Measurements from ENCODE around the gene TESK2. TPM values are rescaled to one million over a fixed set of nuclear protein-coding genes. Genes with fewer than 3 reads are reported as not detected.

Gene TESK2
- polyA plus RNA-seq, 1 of the 3 experiments (the other 2 are of a cell fraction), result 1.3 TPM

- no peak overlapping the region for H3K4me3 ChIP-seq (ENCODE audit: low read depth in 2 of 2, low read length in 1 of 2)
- no peaks in the 10 kb centered on the region for H3K4me1 ChIP-seq (ENCODE audit: control insufficient read depth in 1 of 2, insufficient read depth in 2 of 2, low read depth in 1 of 2, low read length in 1 of 2)
- H3K4me2 ChIP-seq, result no peak overlapping the region
- H3K27me3 ChIP-seq (ENCODE audit: insufficient read depth), result no peaks in the 10 kb centered on the region
- H3K36me3 ChIP-seq (replicated peaks in 1 of 2; ENCODE audit: control insufficient read depth in 1 of 2, insufficient read depth in 2 of 2, low read length in 1 of 2), result no peaks in the 10 kb centered on the region
- H3K9me3 ChIP-seq, result no peaks in the 10 kb centered on the region
- H4K20me1 ChIP-seq (ENCODE audit: insufficient read depth), result no peaks in the 10 kb centered on the region
- no peak overlapping the region for H3K9ac ChIP-seq
- DNase-seq, result no peak
- ChIA-PET CTCF (interaction anchor here (0.9 to 1.7 kb wide), 3 partner anchors 10 to 255 kb away, joined by 3 to 6 read pairs (median 3); no protein-coding TSS in a partner anchor), POLR2A (interaction anchor here (1.5 kb wide), 1 partner anchor 514 kb away, joined by 3 read pairs; the partner anchor contains the start of gene PLK3)
- TF ChIP-seq RXRA (IDR thresholded peaks at IDR 0.05; ENCODE audit: borderline replicate concordance, low read depth) (no peak), MXI1 (IDR thresholded peaks at IDR 0.05; ENCODE audit: low read depth, low read length) (no peak), GABPA (IDR thresholded peaks at IDR 0.05; ENCODE audit: low read depth) (no peak), NFIC (IDR thresholded peaks at IDR 0.05; ENCODE audit: borderline replicate concordance) (no peak), SIN3A (IDR thresholded peaks at IDR 0.05; ENCODE audit: borderline replicate concordance, low read depth, low read length) (no peak), TAF1 (IDR thresholded peaks at IDR 0.05; ENCODE audit: borderline replicate concordance, low read depth, low read length) (no peak), RFX5 (IDR thresholded peaks at IDR 0.05; ENCODE audit: low read length) (no peak), EP300 (IDR thresholded peaks at IDR 0.05; ENCODE audit: borderline replicate concordance in 1 of 2, low read depth in 1 of 2, low read length in 1 of 2) (no peak), REST (IDR thresholded peaks at IDR 0.05; ENCODE audit: low read depth, low read length) (no peak), JUND (IDR thresholded peaks at IDR 0.05) (no peak), FOXM1 (IDR thresholded peaks at IDR 0.05; ENCODE audit: low read depth) (no peak), POLR2AphosphoS5 (IDR thresholded peaks at IDR 0.05; ENCODE audit: low read depth, low read length) (no peak), RAD21 (IDR thresholded peaks at IDR 0.05; ENCODE audit: low read length) (no peak), RCOR1 (IDR thresholded peaks at IDR 0.05; ENCODE audit: low read length) (no peak), EZH2phosphoT487 (IDR thresholded peaks at IDR 0.05; ENCODE audit: borderline replicate concordance, low read depth) (no peak), FOSL2 (IDR thresholded peaks at IDR 0.05; ENCODE audit: borderline replicate concordance, low read depth) (no peak)
- TF ChIP-seq, protein P1, sequence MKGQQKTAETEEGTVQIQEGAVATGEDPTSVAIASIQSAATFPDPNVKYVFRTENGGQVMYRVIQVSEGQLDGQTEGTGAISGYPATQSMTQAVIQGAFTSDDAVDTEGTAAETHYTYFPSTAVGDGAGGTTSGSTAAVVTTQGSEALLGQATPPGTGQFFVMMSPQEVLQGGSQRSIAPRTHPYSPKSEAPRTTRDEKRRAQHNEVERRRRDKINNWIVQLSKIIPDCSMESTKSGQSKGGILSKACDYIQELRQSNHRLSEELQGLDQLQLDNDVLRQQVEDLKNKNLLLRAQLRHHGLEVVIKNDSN (IDR thresholded peaks at IDR 0.05; ENCODE audit: borderline replicate concordance, low read depth), result no peak
- TF ChIP-seq, protein P2, sequence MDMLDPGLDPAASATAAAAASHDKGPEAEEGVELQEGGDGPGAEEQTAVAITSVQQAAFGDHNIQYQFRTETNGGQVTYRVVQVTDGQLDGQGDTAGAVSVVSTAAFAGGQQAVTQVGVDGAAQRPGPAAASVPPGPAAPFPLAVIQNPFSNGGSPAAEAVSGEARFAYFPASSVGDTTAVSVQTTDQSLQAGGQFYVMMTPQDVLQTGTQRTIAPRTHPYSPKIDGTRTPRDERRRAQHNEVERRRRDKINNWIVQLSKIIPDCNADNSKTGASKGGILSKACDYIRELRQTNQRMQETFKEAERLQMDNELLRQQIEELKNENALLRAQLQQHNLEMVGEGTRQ (IDR thresholded peaks at IDR 0.05; ENCODE audit: borderline replicate concordance, low read depth, low read length), result no peak
- TF ChIP-seq, protein P3, sequence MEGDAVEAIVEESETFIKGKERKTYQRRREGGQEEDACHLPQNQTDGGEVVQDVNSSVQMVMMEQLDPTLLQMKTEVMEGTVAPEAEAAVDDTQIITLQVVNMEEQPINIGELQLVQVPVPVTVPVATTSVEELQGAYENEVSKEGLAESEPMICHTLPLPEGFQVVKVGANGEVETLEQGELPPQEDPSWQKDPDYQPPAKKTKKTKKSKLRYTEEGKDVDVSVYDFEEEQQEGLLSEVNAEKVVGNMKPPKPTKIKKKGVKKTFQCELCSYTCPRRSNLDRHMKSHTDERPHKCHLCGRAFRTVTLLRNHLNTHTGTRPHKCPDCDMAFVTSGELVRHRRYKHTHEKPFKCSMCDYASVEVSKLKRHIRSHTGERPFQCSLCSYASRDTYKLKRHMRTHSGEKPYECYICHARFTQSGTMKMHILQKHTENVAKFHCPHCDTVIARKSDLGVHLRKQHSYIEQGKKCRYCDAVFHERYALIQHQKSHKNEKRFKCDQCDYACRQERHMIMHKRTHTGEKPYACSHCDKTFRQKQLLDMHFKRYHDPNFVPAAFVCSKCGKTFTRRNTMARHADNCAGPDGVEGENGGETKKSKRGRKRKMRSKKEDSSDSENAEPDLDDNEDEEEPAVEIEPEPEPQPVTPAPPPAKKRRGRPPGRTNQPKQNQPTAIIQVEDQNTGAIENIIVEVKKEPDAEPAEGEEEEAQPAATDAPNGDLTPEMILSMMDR (IDR thresholded peaks at IDR 0.05), result no peak
- TF ChIP-seq, protein P4, sequence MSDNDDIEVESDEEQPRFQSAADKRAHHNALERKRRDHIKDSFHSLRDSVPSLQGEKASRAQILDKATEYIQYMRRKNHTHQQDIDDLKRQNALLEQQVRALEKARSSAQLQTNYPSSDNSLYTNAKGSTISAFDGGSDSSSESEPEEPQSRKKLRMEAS (IDR thresholded peaks at IDR 0.05; ENCODE audit: low read depth), result no peak
- WGBS (ENCODE audit: low lambda C conversion rate), result 58% methylated on average over 3 of the region's 3 CpGs
- H3K27ac ChIP-seq (ENCODE audit: low read depth in 2 of 2, low read length in 1 of 2), result no peak overlapping the region
- H2AFZ ChIP-seq (ENCODE audit: low read depth), result no peak overlapping the region
- H3F3A ChIP-seq (replicated peaks; ENCODE audit: insufficient read depth), result no peaks in the 10 kb centered on the region
- no peaks in the 10 kb centered on the region for H3K9me2 ChIP-seq
- no peaks in the 10 kb centered on the region for H3K79me2 ChIP-seq (ENCODE audit: insufficient read depth)
These were observed 176.7 kb downstream of the TESK2 start for GRCh38 chr1:45314266-45314665.
